HepG2 (cell line): ENCODE measurements around the gene FBXW8. TPM values are rescaled to one million over a fixed set of nuclear protein-coding genes. Genes with fewer than 3 reads are reported as not detected.
A peak's percentile ranks its signal among the peaks of the same experiment; 100 is the strongest.

Experiments
- CBX1 ChIP-seq: IDR thresholded peaks from one replicate; pipeline ENCODE4 v1.6.1; 2016; ENCODE audit warnings: antibody characterized with exemption, low read depth
- HDAC1 ChIP-seq: sonication (generic); formaldehyde crosslinking; IDR thresholded peaks from 2 replicates; pipeline ENCODE4 v1.5.1; 2020; ENCODE audit warnings: mild to moderate bottlenecking, missing genetic modification reagents
- HOXA9 ChIP-seq: sonication (generic); formaldehyde crosslinking; IDR thresholded peaks from 2 replicates; pipeline ENCODE4 v1.8.1; 2022; ENCODE audit warnings: missing genetic modification reagents, mild to moderate bottlenecking, moderate library complexity, borderline replicate concordance
- KLF12 ChIP-seq: sonication (generic); formaldehyde crosslinking; IDR thresholded peaks from 2 replicates; pipeline ENCODE4 v1.4.0; 2020; ENCODE audit warnings: missing genetic modification reagents, borderline replicate concordance
- MLLT10 ChIP-seq: sonication (generic); formaldehyde crosslinking; IDR thresholded peaks from 2 replicates; pipeline ENCODE4 v1.4.0; 2020; ENCODE audit warnings: missing genetic modification reagents
- RAD21 ChIP-seq: fragments of 450-650 bp; formaldehyde crosslinking; IDR thresholded peaks from 2 replicates; pipeline ENCODE4 v1.5.0; 2020; ENCODE audit warnings: mild to moderate bottlenecking
- SAFB2 ChIP-seq: sonication (generic); formaldehyde crosslinking; IDR thresholded peaks from 2 replicates; pipeline ENCODE4 v1.5.1; 2020; ENCODE audit warnings: missing genetic modification reagents, low read depth, mild to moderate bottlenecking, borderline replicate concordance
- SALL2 ChIP-seq: sonication (generic); formaldehyde crosslinking; IDR thresholded peaks from 2 replicates; pipeline ENCODE4 v1.8.1; 2023; ENCODE audit warnings: mild to moderate bottlenecking, missing genetic modification reagents, inconsistent platforms
- TP53 ChIP-seq: sonication (generic); formaldehyde crosslinking; conservative IDR thresholded peaks from 2 replicates; pipeline ENCODE4 v1.4.0; 2020; ENCODE audit warnings: missing genetic modification reagents
- XBP1 ChIP-seq: sonication (generic); formaldehyde crosslinking; IDR thresholded peaks from 2 replicates; pipeline ENCODE4 v1.5.0; 2020; ENCODE audit warnings: missing genetic modification reagents
- ZFAT ChIP-seq: sonication (generic); formaldehyde crosslinking; conservative IDR thresholded peaks from 2 replicates; pipeline ENCODE4 v1.8.1; 2023; ENCODE audit warnings: missing genetic modification reagents, inconsistent platforms
- ZFP36L2 ChIP-seq: sonication (generic); formaldehyde crosslinking; IDR thresholded peaks from 2 replicates; pipeline ENCODE4 v1.4.0; 2020; ENCODE audit warnings: missing genetic modification reagents
- ZFP37 ChIP-seq: sonication (generic); formaldehyde crosslinking; IDR thresholded peaks from 2 replicates; pipeline ENCODE4 v1.4.0; 2020; ENCODE audit warnings: missing genetic modification reagents, borderline replicate concordance
- ZNF121 ChIP-seq: sonication (generic); formaldehyde crosslinking; IDR thresholded peaks from 2 replicates; pipeline ENCODE4 v1.5.0; 2020; ENCODE audit warnings: mild to moderate bottlenecking, missing genetic modification reagents
- ZNF33B ChIP-seq: sonication (generic); formaldehyde crosslinking; IDR thresholded peaks from 2 replicates; pipeline ENCODE4 v1.5.1; 2020; ENCODE audit warnings: mild to moderate bottlenecking, missing genetic modification reagents
- ZNF572 ChIP-seq: sonication (generic); formaldehyde crosslinking; IDR thresholded peaks from 2 replicates; pipeline ENCODE4 v1.5.1; 2020; ENCODE audit warnings: mild to moderate bottlenecking, missing genetic modification reagents
- ZNF737 ChIP-seq: sonication (generic); formaldehyde crosslinking; IDR thresholded peaks from 2 replicates; pipeline ENCODE4 v1.5.0; 2020; ENCODE audit warnings: missing genetic modification reagents, mild to moderate bottlenecking, borderline replicate concordance
- ZNF782 ChIP-seq: sonication (generic); formaldehyde crosslinking; IDR thresholded peaks from 2 replicates; pipeline ENCODE4 v1.4.0; 2020; ENCODE audit warnings: missing genetic modification reagents, mild to moderate bottlenecking, borderline replicate concordance
- ZNF83 ChIP-seq: sonication (generic); formaldehyde crosslinking; IDR thresholded peaks from 2 replicates; pipeline ENCODE4 v1.4.0; 2020; ENCODE audit warnings: missing genetic modification reagents, mild to moderate bottlenecking, borderline replicate concordance
- ZNF879 ChIP-seq: sonication (generic); formaldehyde crosslinking; IDR thresholded peaks from 2 replicates; pipeline ENCODE4 v1.8.1; 2023; ENCODE audit warnings: missing genetic modification reagents
- ZSCAN12 ChIP-seq: sonication (generic); formaldehyde crosslinking; IDR thresholded peaks from 2 replicates; pipeline ENCODE4 v1.9.0; 2021; ENCODE audit warnings: mild to moderate bottlenecking, missing genetic modification reagents
- polyA plus RNA-seq, 8 experiments: library from polyadenylated mRNA; depleted of rRNA in 3 of 8; stranded (reverse) in 7 of 8; unstranded in 1 of 8; fragments of >200 nt; fragmentation: Illumina TruSeq in 4 of 8; extraction: Trizol in 4 of 8; gene quantifications; 2 replicates each; pipeline versions ENCODE4 v1.2.1 to v1.2.3, GENCODE V29; 2011 to 2016; ENCODE audit warnings: low read depth in 4 of 8, missing spikeins in 1 of 8, mixed read lengths in 1 of 8; ENCODE audit not compliant: insufficient read depth in 1 of 8
- total RNA-seq, 5 experiments: library from RNA; depleted of rRNA; stranded (reverse); fragments of >200 nt; fragmentation: Illumina TruSeq; extraction: Trizol; gene quantifications; 2 replicates each; pipeline ENCODE4 v1.2.3, GENCODE V29; 2016; ENCODE audit warnings: low read depth in 1 of 5
- TF ChIP-seq, protein P1 (sequence below): IDR thresholded peaks from 2 replicates; pipeline ENCODE4 v1.6.1; 2016
- TF ChIP-seq, protein P2 (sequence below): sonication (generic); formaldehyde crosslinking; IDR thresholded peaks from 2 replicates; pipeline ENCODE4 v1.4.0; 2020; ENCODE audit warnings: missing genetic modification reagents
- TF ChIP-seq, protein P3 (sequence below): sonication (generic); formaldehyde crosslinking; IDR thresholded peaks from 2 replicates; pipeline ENCODE4 v1.5.1; 2020; ENCODE audit warnings: mild to moderate bottlenecking, missing genetic modification reagents

FBXW8 gene
- total and polyA plus RNA-seq, 2 of the 13 experiments (the other 11 are each of a cell fraction or from before 2014, with no cell fraction given) = 5.1 to 5.9 TPM

DNA sequence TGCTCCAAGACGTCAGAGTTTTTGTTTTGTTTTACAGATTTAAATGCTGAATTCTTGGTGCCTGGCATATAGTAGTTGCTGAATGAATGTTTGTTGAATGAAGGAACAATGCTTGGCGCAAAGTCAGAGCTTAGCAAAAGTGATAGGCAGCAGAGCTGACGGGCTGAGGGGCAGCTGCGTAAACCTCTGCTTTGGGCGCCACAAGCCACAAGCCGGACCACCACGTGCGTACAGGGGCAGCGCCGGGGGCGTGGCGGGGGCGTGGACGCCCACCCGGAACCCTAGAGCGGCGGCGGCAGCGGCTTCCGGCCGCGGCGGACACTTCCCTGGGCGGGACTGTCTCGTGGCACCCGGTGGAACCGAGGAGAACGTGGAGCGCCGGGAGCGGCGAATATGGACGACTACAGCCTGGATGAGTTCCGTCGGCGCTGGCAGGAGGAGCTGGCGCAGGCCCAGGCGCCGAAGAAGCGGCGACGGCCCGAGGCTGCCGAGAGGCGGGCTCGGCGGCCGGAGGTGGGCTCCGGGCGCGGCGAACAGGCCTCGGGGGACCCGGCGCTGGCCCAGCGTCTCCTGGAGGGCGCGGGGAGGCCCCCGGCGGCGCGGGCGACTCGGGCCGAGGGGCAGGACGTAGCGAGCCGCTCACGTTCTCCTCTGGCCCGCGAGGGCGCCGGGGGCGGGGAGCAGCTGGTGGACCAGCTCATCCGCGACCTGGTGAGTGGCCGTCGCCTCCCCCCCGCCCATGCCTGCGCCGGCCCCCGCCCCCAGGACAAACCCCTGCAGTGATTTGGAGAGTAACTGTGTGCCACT lies at the start of gene FBXW8 (continued):
- TF ChIP-seq, protein P1, sequence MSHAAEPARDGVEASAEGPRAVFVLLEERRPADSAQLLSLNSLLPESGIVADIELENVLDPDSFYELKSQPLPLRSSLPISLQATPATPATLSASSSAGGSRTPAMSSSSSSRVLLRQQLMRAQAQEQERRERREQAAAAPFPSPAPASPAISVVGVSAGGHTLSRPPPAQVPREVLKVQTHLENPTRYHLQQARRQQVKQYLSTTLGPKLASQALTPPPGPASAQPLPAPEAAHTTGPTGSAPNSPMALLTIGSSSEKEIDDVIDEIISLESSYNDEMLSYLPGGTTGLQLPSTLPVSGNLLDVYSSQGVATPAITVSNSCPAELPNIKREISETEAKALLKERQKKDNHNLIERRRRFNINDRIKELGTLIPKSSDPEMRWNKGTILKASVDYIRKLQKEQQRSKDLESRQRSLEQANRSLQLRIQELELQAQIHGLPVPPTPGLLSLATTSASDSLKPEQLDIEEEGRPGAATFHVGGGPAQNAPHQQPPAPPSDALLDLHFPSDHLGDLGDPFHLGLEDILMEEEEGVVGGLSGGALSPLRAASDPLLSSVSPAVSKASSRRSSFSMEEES (CRISPR knock-in tag) = peak; percentile 74; the same call in 1 of the 2 replicates
- peak; percentile 88; the same call in 1 of the 2 replicates for TF ChIP-seq KLF12 (CRISPR knock-in tag)
- TF ChIP-seq ZNF121 (CRISPR knock-in tag) = no peak
- TF ChIP-seq TP53 (CRISPR knock-in tag) = 0 out of 2 replicates have a peak, but pooled peaks have one; percentile 45
- peak; percentile 98 for TF ChIP-seq HDAC1 (CRISPR knock-in tag)
- TF ChIP-seq ZNF33B (CRISPR knock-in tag) = 0 out of 2 replicates have a peak, but pooled peaks have one; percentile 25
- TF ChIP-seq, protein P2, sequence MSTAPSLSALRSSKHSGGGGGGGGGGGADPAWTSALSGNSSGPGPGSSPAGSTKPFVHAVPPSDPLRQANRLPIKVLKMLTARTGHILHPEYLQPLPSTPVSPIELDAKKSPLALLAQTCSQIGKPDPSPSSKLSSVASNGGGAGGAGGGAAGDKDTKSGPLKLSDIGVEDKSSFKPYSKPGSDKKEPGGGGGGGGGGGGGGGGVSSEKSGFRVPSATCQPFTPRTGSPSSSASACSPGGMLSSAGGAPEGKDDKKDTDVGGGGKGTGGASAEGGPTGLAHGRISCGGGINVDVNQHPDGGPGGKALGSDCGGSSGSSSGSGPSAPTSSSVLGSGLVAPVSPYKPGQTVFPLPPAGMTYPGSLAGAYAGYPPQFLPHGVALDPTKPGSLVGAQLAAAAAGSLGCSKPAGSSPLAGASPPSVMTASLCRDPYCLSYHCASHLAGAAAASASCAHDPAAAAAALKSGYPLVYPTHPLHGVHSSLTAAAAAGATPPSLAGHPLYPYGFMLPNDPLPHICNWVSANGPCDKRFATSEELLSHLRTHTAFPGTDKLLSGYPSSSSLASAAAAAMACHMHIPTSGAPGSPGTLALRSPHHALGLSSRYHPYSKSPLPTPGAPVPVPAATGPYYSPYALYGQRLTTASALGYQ (CRISPR knock-in tag) = no peak
- TF ChIP-seq, protein P3, sequence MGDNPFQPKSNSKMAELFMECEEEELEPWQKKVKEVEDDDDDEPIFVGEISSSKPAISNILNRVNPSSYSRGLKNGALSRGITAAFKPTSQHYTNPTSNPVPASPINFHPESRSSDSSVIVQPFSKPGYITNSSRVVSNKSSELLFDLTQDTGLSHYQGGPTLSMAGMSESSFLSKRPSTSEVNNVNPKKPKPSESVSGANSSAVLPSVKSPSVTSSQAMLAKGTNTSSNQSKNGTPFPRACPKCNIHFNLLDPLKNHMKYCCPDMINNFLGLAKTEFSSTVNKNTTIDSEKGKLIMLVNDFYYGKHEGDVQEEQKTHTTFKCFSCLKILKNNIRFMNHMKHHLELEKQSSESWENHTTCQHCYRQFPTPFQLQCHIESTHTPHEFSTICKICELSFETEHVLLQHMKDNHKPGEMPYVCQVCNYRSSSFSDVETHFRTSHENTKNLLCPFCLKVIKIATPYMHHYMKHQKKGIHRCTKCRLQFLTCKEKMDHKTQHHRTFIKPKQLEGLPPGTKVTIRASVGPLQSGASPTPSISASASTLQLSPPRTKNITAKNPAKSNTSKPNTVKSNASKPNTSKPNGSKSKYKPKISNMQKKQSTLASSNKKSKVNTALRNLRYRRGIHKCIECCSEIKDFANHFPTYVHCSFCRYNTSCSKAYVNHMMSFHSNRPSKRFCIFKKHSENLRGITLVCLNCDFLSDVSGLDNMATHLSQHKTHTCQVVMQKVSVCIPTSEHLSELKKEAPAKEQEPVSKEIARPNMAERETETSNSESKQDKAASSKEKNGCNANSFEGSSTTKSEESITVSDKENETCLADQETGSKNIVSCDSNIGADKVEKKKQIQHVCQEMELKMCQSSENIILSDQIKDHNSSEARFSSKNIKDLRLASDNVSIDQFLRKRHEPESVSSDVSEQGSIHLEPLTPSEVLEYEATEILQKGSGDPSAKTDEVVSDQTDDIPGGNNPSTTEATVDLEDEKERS = peak; percentile 56; the same call in 1 of the 2 replicates
- 0 out of 2 replicates have a peak, but pooled peaks have one; percentile 36 for TF ChIP-seq ZFP36L2 (CRISPR knock-in tag)
- 0 out of 2 replicates have a peak, but pooled peaks have one; percentile 74 for TF ChIP-seq ZNF83 (CRISPR knock-in tag)
- peak; percentile 93 for TF ChIP-seq SALL2 (CRISPR knock-in tag)
- TF ChIP-seq CBX1 = no peak
- TF ChIP-seq SAFB2 (CRISPR knock-in tag) = peak; percentile 81; the same call in 1 of the 2 replicates
- TF ChIP-seq ZSCAN12 (CRISPR knock-in tag) = no peak
- no peak for TF ChIP-seq XBP1 (CRISPR knock-in tag)
- TF ChIP-seq ZFAT = no peak
- no peak for TF ChIP-seq ZNF737 (CRISPR knock-in tag)
- no peak for TF ChIP-seq ZNF879
- TF ChIP-seq ZNF572 (CRISPR knock-in tag) = 0 out of 2 replicates have a peak, but pooled peaks have one; percentile 59
- TF ChIP-seq ZFP37 (CRISPR knock-in tag) = 0 out of 2 replicates have a peak, but pooled peaks have one; percentile 33
- TF ChIP-seq ZNF782 = peak; percentile 72; the same call in 1 of the 2 replicates
- TF ChIP-seq RAD21 = peak; percentile 68; the same call in 1 of the 2 replicates
- TF ChIP-seq MLLT10 (CRISPR knock-in tag) = no peak
- TF ChIP-seq HOXA9 = no peak
